K562 (cell line): ENCODE results near the gene POLR3GL. TPM values are rescaled to one million over a fixed set of nuclear protein-coding genes. Genes with fewer than 3 reads are reported as not detected.

Source experiments
- CAMTA2 ChIP-seq: fragments of 250-450 bp; sonication (Bioruptor Pico); conservative IDR thresholded peaks from 2 replicates; pipeline ENCODE4 v1.5.1; 2022
- CBX5 ChIP-seq: IDR thresholded peaks from 2 replicates; pipeline ENCODE4 v1.6.1; 2014; ENCODE audit warnings: low read depth, borderline replicate concordance
- DDX20 ChIP-seq: fragments of 450-650 bp; IDR thresholded peaks from 2 replicates; pipeline ENCODE4 v1.6.1; 2016; ENCODE audit warnings: missing genetic modification characterization, low read depth, mild to moderate bottlenecking, missing compliant biosample characterization, moderate library complexity
- GABPA ChIP-seq: fragments of 200-800 bp; sonication (Bioruptor generic); conservative IDR thresholded peaks from 2 replicates; pipeline ENCODE4 v1.6.1; 2016; ENCODE audit warnings: low read depth, missing genetic modification characterization, missing compliant biosample characterization
- GMEB1 ChIP-seq: fragments of 250-450 bp; sonication (Bioruptor Pico); IDR thresholded peaks from 2 replicates; pipeline ENCODE4 v1.4.0; 2020; ENCODE audit warnings: mild to moderate bottlenecking
- ID3 ChIP-seq, 2 experiments: fragments of 250-450 bp in 1 of 2; fragments of 450-650 bp in 1 of 2; sonication (Bioruptor Pico) in 1 of 2; IDR thresholded peaks; 2 replicates each; pipeline versions ENCODE4 v1.6.1 to v1.8.0; 2016 to 2021; ENCODE audit warnings: mild to moderate bottlenecking in 2 of 2, moderate library complexity in 2 of 2, missing compliant biosample characterization in 1 of 2, missing genetic modification characterization in 1 of 2
- JUND ChIP-seq, 2 experiments: IDR thresholded peaks; 2 replicates in 1 of 2; 3 replicates in 1 of 2; pipeline ENCODE4 v1.6.1; 2011; ENCODE audit warnings: borderline replicate concordance in 2 of 2, low read depth in 2 of 2, low read length in 2 of 2, improper control_type of control experiment in 1 of 2, missing biosample characterization in 1 of 2, missing genetic modification characterization in 1 of 2, missing genetic modification reagents in 1 of 2
- KAT2B ChIP-seq: IDR thresholded peaks from one replicate; pipeline ENCODE4 v1.6.1; 2012; ENCODE audit warnings: low read depth, mild to moderate bottlenecking, control low read depth, inconsistent platforms, low read length, moderate library complexity
- MIER1 ChIP-seq: fragments of 450-650 bp; IDR thresholded peaks from 2 replicates; pipeline ENCODE4 v1.6.1; 2016; ENCODE audit warnings: antibody characterized with exemption, mild to moderate bottlenecking, low read depth
- NR4A1 ChIP-seq, 2 experiments: fragments of 250-450 bp in 1 of 2; fragments of 450-650 bp in 1 of 2; sonication (Bioruptor Pico) in 1 of 2; IDR thresholded peaks; 2 replicates each; pipeline versions ENCODE4 v1.4.0 to v1.6.1; 2016 to 2020; ENCODE audit warnings: mild to moderate bottlenecking in 2 of 2, missing compliant biosample characterization in 1 of 2, missing genetic modification characterization in 1 of 2, moderate library complexity in 1 of 2
- RBM14 ChIP-seq: fragments of 200-400 bp; formaldehyde crosslinking; IDR thresholded peaks from 2 replicates; pipeline ENCODE4 v1.6.1; 2018; ENCODE audit warnings: low read depth, mild to moderate bottlenecking, low read length, moderate library complexity, borderline replicate concordance; ENCODE audit not compliant: insufficient read depth
- RCOR1 ChIP-seq, 2 experiments: IDR thresholded peaks; 2 replicates each; pipeline ENCODE4 v1.6.1; 2012; ENCODE audit warnings: low read depth in 2 of 2, low read length in 2 of 2, borderline replicate concordance in 1 of 2, improper control_type of control experiment in 1 of 2
- SLC30A9 ChIP-seq: fragments of 250-450 bp; sonication (Bioruptor Pico); IDR thresholded peaks from 2 replicates; pipeline ENCODE4 v1.8.0; 2022; ENCODE audit warnings: mild to moderate bottlenecking, moderate library complexity
- SMARCA4 ChIP-seq: fragments of 450-650 bp; IDR thresholded peaks from 2 replicates; pipeline ENCODE4 v1.6.1; 2016
- TBP ChIP-seq: optimal IDR thresholded peaks from 2 replicates; pipeline ENCODE3; 2011; ENCODE audit warnings: low read depth, low read length, improper control_type of control experiment
- THRA ChIP-seq: fragments of 450-650 bp; IDR thresholded peaks from 2 replicates; pipeline ENCODE4 v1.6.1; 2017; ENCODE audit warnings: mild to moderate bottlenecking, moderate library complexity
- ZNF197 ChIP-seq: fragments of 200-800 bp; sonication (Bioruptor generic); IDR thresholded peaks from 2 replicates; pipeline ENCODE4 v1.6.1; 2016; ENCODE audit warnings: low read depth, missing genetic modification characterization, missing compliant biosample characterization
- ZNF589 ChIP-seq: fragments of 200-800 bp; sonication (Bioruptor generic); IDR thresholded peaks from 2 replicates; pipeline ENCODE4 v1.6.1; 2016; ENCODE audit warnings: low read depth, missing genetic modification characterization, missing compliant biosample characterization
- polyA plus RNA-seq, 8 experiments: library from polyadenylated mRNA; depleted of rRNA in 4 of 8; stranded (reverse) in 5 of 8; unstranded in 3 of 8; fragments of >200 nt; fragmentation: Nextera tagmentation in 2 of 8; fragmentation: Illumina TruSeq in 1 of 8; extraction: Ambion mirVana in 2 of 8; extraction: Trizol in 1 of 8; gene quantifications; 2 replicates each; pipeline versions ENCODE4 v1.2.1 to v1.2.3, GENCODE V29; 2011 to 2014; ENCODE audit warnings: inconsistent platforms in 1 of 8, missing spikeins in 1 of 8
- total RNA-seq, 7 experiments: library from RNA; depleted of rRNA in 6 of 7; stranded (reverse); fragments of >200 nt in 6 of 7; fragmentation: Illumina TruSeq in 2 of 7; extraction: Trizol in 2 of 7; gene quantifications; 2 replicates each; pipeline versions ENCODE4 v1.2.1 to v1.2.3, GENCODE V29; 2011 to 2021; ENCODE audit warnings: low replicate concordance in 1 of 7
- TF ChIP-seq, protein P1 (sequence below): fragments of 450-650 bp; formaldehyde crosslinking; conservative IDR thresholded peaks from 2 replicates; pipeline ENCODE4 v1.4.0; 2022; ENCODE audit warnings: mild to moderate bottlenecking, missing genetic modification characterization
- TF ChIP-seq, protein P2 (sequence below): fragments of 450-650 bp; formaldehyde crosslinking; IDR thresholded peaks from 2 replicates; pipeline ENCODE4 v1.4.0; 2022; ENCODE audit warnings: missing genetic modification characterization

The POLR3GL gene
- total and polyA plus RNA-seq, 9 of the 15 experiments (the other 6 are each of a cell fraction or from before 2014, with no cell fraction given) = 14.6 to 48.4 (median 38.2) TPM

- no peak for TF ChIP-seq GMEB1 (CRISPR knock-in tag)
- TF ChIP-seq, protein P1, sequence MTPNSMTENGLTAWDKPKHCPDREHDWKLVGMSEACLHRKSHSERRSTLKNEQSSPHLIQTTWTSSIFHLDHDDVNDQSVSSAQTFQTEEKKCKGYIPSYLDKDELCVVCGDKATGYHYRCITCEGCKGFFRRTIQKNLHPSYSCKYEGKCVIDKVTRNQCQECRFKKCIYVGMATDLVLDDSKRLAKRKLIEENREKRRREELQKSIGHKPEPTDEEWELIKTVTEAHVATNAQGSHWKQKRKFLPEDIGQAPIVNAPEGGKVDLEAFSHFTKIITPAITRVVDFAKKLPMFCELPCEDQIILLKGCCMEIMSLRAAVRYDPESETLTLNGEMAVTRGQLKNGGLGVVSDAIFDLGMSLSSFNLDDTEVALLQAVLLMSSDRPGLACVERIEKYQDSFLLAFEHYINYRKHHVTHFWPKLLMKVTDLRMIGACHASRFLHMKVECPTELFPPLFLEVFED = peak; percentile 37; the same call in 1 of the 2 replicates
- no peak for TF ChIP-seq TBP
- peak; percentile 49; the same call in 1 of the 2 replicates for TF ChIP-seq ZNF589 (CRISPR knock-in tag)
- no peak for TF ChIP-seq THRA
- TF ChIP-seq ID3 (CRISPR knock-in tag; IDR thresholded peaks at IDR 0.05) = no peak
- TF ChIP-seq ID3 (tag; IDR thresholded peaks at IDR 0.05) = 0 out of 2 replicates have a peak, but pooled peaks have one; percentile 15
- TF ChIP-seq, protein P2, sequence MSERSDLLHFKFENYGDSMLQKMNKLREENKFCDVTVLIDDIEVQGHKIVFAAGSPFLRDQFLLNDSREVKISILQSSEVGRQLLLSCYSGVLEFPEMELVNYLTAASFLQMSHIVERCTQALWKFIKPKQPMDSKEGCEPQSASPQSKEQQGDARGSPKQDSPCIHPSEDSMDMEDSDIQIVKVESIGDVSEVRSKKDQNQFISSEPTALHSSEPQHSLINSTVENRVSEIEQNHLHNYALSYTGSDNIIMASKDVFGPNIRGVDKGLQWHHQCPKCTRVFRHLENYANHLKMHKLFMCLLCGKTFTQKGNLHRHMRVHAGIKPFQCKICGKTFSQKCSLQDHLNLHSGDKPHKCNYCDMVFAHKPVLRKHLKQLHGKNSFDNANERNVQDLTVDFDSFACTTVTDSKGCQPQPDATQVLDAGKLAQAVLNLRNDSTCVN (CRISPR knock-in tag) = 0 out of 2 replicates have a peak, but pooled peaks have one; percentile 13
- TF ChIP-seq JUND (IDR thresholded peaks at IDR 0.05; ENCODE audit: borderline replicate concordance, low read depth, low read length) = peak; percentile 5; the same call in 1 of the 2 replicates
- TF ChIP-seq JUND (tag; IDR thresholded peaks at IDR 0.05; ENCODE audit: borderline replicate concordance, low read depth, low read length) = no peak; the same call in 2 of the 3 replicates
- no peak for TF ChIP-seq CBX5
- no peak for TF ChIP-seq MIER1
- no peak; a peak in 1 of 4 replicates for TF ChIP-seq RCOR1 (IDR thresholded peaks at IDR 0.05; ENCODE audit: borderline replicate concordance in 1 of 2, low read depth in 2 of 2, low read length in 2 of 2)
- no peak for TF ChIP-seq DDX20 (tag)
- no peak for TF ChIP-seq SMARCA4
- no peak for TF ChIP-seq SLC30A9 (CRISPR knock-in tag)
- TF ChIP-seq ZNF197 (CRISPR knock-in tag) = no peak; the same call in 1 of the 2 replicates
- TF ChIP-seq RBM14 = no peak
- no peak for TF ChIP-seq CAMTA2 (CRISPR knock-in tag)
- no peak for TF ChIP-seq KAT2B
- no peak for TF ChIP-seq GABPA
- TF ChIP-seq NR4A1 (CRISPR knock-in tag; IDR thresholded peaks at IDR 0.05) = no peak
- no peak; the same call in 1 of the 2 replicates for TF ChIP-seq NR4A1 (tag; IDR thresholded peaks at IDR 0.05)
These were observed 15.4 kb downstream of the POLR3GL start (continued) for GRCh38 chr1:145979746-145980456.
